Stromal cell of bone marrow (primary cell): ENCODE data around the gene GRID2IP.

Source experiments
- DNase-seq: peaks from one replicate; pipeline ENCODE4 v3.0.0-alpha.2; 2012; ENCODE audit warnings: low read depth

The GRID2IP gene

DNA sequence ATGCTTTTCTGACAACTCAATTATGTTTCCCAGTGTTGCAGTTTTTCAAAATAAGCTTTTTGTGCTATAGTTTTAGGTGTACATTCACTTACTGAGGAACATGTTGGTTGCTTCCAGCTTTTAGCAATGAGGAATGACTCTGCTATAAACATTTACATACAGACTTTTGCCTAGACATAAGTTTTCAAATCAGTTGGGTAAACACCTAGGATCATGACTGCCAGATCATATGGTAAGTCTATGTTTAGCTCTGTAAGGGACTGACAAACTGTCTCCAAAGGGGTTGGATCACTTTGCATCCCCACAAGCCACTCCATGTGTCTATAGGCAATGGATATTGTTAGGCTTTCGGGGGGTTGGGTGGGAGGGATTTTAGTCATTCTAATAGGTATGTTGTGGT lies 10.8 kb upstream of the GRID2IP start:
- DNase-seq = no peak

GRCh38 chr7:6559896-6560295 lies 8.6 kb upstream of the GRID2IP start:
- no peak for DNase-seq

DNA sequence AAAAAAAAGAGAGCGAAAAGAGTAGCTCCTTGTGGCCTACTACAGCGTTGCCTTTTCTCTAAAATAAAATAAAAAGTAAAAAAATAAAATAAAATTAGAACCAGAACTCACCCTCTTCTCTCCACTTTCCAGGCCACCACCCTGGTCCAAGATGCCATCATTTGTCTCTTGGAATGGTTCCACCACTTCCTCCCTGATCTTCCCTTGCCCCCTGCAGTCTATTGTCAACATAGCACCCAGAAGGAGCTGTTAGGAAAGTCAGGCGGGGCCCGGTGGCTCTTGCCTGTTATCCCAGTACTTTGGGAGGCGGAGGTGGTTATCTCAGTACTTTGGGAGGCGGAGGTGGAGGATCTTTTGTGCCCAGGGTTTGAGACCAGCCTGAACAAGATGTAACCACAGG lies 7.6 kb upstream of the GRID2IP start:
- peak; percentile 15 for DNase-seq

DNA sequence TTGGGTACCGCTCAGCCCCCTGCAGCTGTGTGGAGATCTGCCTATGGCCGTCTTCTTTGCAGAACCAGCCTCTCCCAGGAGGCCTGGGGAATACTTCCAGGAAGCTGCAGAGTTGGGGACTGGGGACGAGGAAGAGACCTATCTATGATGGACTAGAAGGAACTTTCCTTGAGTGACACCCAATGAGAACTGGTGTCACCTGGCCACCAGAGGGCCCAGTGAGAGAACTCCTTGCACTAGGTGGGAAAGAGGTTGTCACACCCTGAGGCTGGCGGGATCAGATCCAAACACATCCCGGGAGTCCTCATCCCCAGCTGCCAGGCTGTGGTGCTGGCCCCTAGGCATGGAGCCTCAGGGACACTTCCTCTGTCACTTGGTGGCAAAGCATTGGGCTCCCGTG lies 4.9 kb upstream of the GRID2IP start:
- no peak for DNase-seq

DNA sequence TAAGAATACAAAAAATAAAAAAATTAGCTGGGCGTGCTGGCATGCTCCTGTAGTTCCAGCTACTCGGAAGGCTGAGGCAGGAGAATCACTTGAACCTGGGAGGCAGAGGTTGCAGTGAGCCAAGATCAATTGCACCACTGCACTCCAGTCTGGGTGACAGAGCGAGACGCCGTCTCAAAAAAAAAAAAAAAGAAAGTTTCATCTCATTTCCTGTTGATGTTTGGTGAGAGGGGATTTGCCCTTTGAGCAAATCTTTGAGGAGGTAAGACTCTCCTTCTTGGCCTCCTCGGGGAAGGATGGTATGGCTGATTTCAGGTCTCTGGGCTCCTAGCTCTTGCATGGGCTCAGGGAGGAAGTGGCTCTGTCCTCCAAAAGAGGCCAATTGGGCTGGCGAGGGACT lies 3.6 kb upstream of the GRID2IP start:
- no peak for DNase-seq

GRCh38 chr7:6553448-6554044 lies 2.3 kb upstream of the GRID2IP start:
- DNase-seq = no peak

DNA sequence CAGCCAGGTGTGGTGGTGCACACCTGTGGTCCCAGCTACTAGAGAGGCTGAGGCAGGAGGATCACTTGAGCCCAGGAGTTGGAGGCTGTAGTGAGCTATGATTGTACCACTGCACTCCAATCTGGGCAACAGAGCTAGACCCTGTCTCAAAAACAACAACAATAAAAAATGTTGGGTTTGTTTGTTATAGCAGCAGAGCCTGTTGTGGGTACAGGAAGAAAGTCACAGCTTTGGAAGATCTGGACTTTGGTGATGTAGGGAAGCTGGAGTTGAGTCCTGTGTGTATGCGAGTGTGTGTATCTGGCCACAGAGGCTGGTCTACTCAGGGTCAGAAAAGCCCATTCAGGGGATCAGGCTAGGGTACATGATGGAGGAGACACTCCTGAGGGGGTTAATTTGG lies 3.9 kb downstream of the GRID2IP start:
- no peak for DNase-seq

DNA sequence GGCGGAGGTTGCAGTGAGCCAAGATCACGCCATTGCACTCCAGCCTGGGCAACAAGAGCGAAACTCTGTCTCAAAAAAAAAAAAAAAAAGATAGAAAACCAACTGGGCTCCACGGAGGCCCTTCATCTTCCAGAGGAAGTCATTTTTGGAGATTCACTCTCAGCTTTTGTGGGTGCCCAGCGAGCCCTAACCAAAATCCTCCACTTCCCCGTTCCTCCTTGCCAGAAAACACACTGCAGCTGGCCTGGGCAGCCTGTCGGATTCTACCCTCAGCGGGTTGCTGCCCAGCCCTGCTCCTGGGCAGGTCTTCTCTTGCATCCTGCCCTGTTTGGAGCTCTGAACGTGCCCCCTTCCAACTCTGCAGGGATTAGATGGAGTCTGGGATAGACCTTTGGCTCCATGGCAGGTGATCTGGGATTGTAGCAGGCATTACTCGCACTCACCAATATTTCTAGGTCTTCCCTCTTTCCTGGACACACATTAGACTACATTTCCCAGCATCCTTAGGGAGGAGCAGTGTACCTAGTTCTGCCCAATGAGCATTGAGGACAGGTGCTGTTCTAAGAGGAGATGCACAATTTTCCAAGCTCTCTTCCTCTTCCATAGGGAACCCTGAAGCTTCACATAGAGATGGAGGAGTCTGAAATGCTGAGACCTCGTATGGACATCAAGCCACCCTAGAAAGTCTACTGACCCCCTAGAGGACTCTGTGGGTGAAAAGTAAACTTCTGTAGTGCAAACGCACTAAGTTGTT lies 4.6 kb downstream of the GRID2IP start:
- DNase-seq = no peak

- no peak for DNase-seq
These were observed 5.7 kb downstream of the GRID2IP start for GRCh38 chr7:6545398-6546126.

- DNase-seq = no peak
These were observed 8.9 kb downstream of the GRID2IP start for GRCh38 chr7:6542368-6542767.

GRCh38 chr7:6536262-6537260 lies 14.7 kb downstream of the GRID2IP start:
- no peak for DNase-seq

GRCh38 chr7:6533893-6534495 lies 17.3 kb downstream of the GRID2IP start:
- no peak for DNase-seq

DNA sequence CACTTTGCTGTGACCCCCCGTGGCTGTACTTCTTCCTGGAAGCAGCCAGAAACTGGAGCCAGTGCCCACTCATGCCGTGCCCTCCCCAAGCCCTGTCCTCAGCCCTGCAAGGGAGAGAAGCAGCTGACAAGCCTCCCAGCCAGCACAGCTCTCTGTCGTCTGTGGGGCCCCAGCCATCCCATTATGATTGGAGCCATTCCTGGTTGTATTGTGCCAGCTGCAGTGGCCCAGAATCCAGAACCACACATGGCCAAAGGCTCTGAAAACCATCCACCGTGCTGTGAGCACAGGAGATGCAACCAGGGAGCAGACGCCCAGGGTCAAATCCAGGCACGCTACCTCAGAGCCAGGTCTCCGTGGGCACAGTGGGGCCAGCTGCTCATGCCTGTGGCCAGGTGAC lies 18.7 kb downstream of the GRID2IP start:
- DNase-seq = no peak

- DNase-seq = no peak
These were observed 19.6 kb downstream of the GRID2IP start for GRCh38 chr7:6531492-6532279.

DNA sequence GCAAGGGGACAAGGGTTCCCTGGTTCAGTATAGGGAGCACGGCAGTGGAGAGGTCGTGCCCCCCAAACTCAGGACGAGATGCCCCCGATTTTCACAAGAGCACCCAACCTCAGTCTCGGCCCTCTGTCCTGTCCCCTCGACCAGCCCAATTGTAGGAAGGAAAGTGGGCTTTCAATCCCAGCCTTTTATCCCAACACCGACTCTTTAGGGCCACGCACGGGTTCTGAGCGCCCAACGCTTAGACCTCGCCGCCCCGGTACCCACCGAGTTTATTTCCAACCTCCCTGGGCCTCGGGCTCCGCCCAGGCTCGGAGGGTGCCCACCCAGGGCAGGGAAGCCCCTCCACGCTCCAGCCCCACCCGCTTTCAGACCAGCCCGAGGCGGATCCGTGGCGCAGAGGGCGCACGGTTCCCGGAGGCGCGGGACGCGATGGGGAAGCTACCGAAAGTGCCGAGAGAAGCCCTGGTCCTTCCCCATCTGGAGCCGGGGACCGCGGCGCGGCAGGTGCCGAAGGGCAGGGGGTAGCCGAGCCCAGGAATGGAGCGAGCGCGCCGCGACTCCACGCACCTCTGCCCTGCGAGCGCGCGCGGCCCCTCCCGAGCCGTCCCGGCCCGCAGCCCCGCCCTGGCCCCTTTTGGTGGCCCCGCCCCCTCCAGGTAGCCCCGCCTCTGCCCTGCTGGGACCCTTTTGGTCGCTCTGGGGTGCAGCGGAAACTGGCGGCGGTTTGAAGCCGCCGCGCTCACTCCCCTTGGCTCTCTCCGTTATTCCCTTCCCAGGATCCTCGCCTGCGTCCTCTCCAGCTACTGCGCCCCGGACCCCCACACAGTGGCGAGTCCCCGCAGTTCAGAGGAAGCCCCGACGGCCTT lies 20.4 kb downstream of the GRID2IP start:
- DNase-seq = no peak

- DNase-seq = no peak
These were observed 21.6 kb downstream of the GRID2IP start for GRCh38 chr7:6529643-6530042.

GRCh38 chr7:6528401-6529130 lies 22.7 kb downstream of the GRID2IP start:
- DNase-seq = no peak

DNA sequence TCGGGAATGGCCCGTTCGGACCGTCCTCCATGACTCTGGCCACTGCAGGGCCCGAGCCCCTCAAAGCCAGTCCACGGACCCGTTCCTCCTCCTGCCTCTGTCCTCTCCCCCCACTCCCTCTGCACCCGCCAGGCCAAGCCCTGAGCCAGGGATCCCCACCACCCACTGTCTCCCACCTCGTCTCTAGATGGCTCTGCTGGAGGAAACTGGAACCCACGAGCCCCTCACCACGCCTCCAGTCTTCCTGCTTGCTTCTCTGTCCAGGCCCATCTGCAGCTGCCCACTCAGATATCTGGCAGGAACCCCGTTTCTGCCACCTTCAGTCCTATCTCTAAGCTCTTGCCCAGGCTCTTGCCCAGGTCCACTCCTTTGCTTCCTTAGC lies 24.3 kb downstream of the GRID2IP start:
- no peak for DNase-seq
